ENCODE data around the gene GPC3.

DNA sequence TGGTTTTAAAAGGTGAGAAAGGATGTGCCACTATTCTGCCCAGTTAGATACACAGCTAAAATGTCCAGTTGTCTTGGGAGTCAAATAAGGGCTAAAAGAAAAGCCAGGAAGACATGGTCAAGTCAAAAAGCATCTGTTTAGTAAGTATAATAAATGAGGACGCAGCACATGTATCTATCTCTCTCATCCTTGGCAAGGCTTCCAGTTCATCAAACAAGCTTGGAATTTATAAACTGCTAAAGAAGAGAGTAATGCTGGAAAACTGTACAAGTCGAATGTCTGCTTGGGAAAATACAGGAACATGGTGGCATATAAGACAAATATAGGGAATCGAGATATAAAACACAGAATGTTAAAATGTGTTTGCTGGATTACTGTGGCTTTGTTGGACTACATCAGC, 106.7 kb downstream of the GPC3 start:
- TF ChIP-seq, protein P1, sequence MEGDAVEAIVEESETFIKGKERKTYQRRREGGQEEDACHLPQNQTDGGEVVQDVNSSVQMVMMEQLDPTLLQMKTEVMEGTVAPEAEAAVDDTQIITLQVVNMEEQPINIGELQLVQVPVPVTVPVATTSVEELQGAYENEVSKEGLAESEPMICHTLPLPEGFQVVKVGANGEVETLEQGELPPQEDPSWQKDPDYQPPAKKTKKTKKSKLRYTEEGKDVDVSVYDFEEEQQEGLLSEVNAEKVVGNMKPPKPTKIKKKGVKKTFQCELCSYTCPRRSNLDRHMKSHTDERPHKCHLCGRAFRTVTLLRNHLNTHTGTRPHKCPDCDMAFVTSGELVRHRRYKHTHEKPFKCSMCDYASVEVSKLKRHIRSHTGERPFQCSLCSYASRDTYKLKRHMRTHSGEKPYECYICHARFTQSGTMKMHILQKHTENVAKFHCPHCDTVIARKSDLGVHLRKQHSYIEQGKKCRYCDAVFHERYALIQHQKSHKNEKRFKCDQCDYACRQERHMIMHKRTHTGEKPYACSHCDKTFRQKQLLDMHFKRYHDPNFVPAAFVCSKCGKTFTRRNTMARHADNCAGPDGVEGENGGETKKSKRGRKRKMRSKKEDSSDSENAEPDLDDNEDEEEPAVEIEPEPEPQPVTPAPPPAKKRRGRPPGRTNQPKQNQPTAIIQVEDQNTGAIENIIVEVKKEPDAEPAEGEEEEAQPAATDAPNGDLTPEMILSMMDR (IDR thresholded peaks at IDR 0.05): no peak
- TF ChIP-seq TCF12 (IDR thresholded peaks at IDR 0.05) (no peak), SMC3 (IDR thresholded peaks at IDR 0.05; ENCODE audit: low read depth, low read length) (no peak)
- TF ChIP-seq, protein P2, sequence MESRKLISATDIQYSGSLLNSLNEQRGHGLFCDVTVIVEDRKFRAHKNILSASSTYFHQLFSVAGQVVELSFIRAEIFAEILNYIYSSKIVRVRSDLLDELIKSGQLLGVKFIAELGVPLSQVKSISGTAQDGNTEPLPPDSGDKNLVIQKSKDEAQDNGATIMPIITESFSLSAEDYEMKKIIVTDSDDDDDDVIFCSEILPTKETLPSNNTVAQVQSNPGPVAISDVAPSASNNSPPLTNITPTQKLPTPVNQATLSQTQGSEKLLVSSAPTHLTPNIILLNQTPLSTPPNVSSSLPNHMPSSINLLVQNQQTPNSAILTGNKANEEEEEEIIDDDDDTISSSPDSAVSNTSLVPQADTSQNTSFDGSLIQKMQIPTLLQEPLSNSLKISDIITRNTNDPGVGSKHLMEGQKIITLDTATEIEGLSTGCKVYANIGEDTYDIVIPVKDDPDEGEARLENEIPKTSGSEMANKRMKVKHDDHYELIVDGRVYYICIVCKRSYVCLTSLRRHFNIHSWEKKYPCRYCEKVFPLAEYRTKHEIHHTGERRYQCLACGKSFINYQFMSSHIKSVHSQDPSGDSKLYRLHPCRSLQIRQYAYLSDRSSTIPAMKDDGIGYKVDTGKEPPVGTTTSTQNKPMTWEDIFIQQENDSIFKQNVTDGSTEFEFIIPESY (IDR thresholded peaks at IDR 0.05; ENCODE audit: borderline replicate concordance, low read depth): no peak

Measured in SK-N-SH (cell line).